SU-DHL-6 (cell line): ENCODE data around the gene SLC26A6.

Experiments used
- H2AFZ ChIP-seq: fragments of 200-600 bp; sonication (generic); 2 replicates; pipeline ENCODE4 v1.6.1; 2014; ENCODE audit warnings: low read depth, mild to moderate bottlenecking, moderate library complexity, mixed read lengths, antibody characterized with exemption, low read length; ENCODE audit not compliant: severe bottlenecking
- H3F3A ChIP-seq: fragments of 200-600 bp; shearing (Covaris generic); 2 replicates; pipeline ENCODE4 v1.6.0; 2016; ENCODE audit warnings: antibody characterized with exemption, mild to moderate bottlenecking; ENCODE audit not compliant: insufficient read depth
- H3K27ac ChIP-seq: fragments of 200-600 bp; sonication (generic); 2 replicates; pipeline ENCODE4 v1.5.1; 2016; ENCODE audit warnings: low read depth, mild to moderate bottlenecking, low read length, moderate library complexity, mixed read lengths
- H3K27me3 ChIP-seq: fragments of 200-600 bp; sonication (generic), shearing (Covaris generic); 2 replicates; pipeline ENCODE4 v1.6.0; 2014; ENCODE audit warnings: mild to moderate bottlenecking, low read length
- H3K36me3 ChIP-seq: fragments of 200-600 bp; sonication (generic); 2 replicates; pipeline ENCODE4 v1.6.1; 2014; ENCODE audit warnings: mild to moderate bottlenecking, low read length, mixed read lengths
- H3K4me2 ChIP-seq: fragments of 300-600, 200-600 bp; shearing (Covaris generic), sonication (generic); 2 replicates; pipeline ENCODE4 v1.6.0; 2014; ENCODE audit warnings: low read length, low read depth, mild to moderate bottlenecking; ENCODE audit not compliant: poor library complexity, severe bottlenecking
- H3K4me3 ChIP-seq: fragments of 200-600 bp; sonication (generic); 2 replicates; pipeline ENCODE4 v1.5.1; 2014; ENCODE audit warnings: antibody characterized with exemption, low read length, mild to moderate bottlenecking, mixed read lengths; ENCODE audit not compliant: insufficient read depth, poor library complexity, severe bottlenecking
- H3K79me2 ChIP-seq: fragments of 200-600 bp; sonication (generic); 2 replicates; pipeline ENCODE4 v1.6.1; 2014; ENCODE audit warnings: mild to moderate bottlenecking, low read length, moderate library complexity; ENCODE audit not compliant: insufficient read depth
- H3K9ac ChIP-seq: fragments of 200-600 bp; sonication (generic); 2 replicates; pipeline ENCODE4 v1.7.0; 2014; ENCODE audit warnings: mild to moderate bottlenecking, low read length
- H3K9me2 ChIP-seq: fragments of 200-600 bp; sonication (generic); replicated peaks from 2 replicates; pipeline ENCODE4 v1.6.1; 2014; ENCODE audit warnings: low read length; ENCODE audit not compliant: insufficient read depth
- H3K9me3 ChIP-seq: fragments of 200-600 bp; sonication (generic); 2 replicates; pipeline ENCODE4 v1.6.1; 2014; ENCODE audit warnings: low read length, mixed read lengths; ENCODE audit not compliant: insufficient read depth
- H4K20me1 ChIP-seq: fragments of 200-600 bp; sonication (generic); 2 replicates; pipeline ENCODE4 v1.6.1; 2014; ENCODE audit warnings: low read depth, mild to moderate bottlenecking, antibody characterized with exemption, low read length, moderate library complexity, mixed read lengths
- EZH2phosphoT487 ChIP-seq: fragments of 200-600 bp; sonication (generic), shearing (Covaris generic); conservative IDR thresholded peaks from 2 replicates; pipeline ENCODE4 v1.6.1; 2018; ENCODE audit warnings: mild to moderate bottlenecking, antibody characterized with exemption, low read length, moderate library complexity, mixed read lengths
- TF ChIP-seq, protein P1 (sequence below): fragments of 200-600 bp; sonication (generic); IDR thresholded peaks from one replicate; pipeline ENCODE4 v1.5.1; 2017; ENCODE audit warnings: antibody characterized with exemption, mild to moderate bottlenecking, low read length, moderate library complexity; ENCODE audit not compliant: insufficient read depth, poor library complexity, severe bottlenecking

The SLC26A6 gene

DNA sequence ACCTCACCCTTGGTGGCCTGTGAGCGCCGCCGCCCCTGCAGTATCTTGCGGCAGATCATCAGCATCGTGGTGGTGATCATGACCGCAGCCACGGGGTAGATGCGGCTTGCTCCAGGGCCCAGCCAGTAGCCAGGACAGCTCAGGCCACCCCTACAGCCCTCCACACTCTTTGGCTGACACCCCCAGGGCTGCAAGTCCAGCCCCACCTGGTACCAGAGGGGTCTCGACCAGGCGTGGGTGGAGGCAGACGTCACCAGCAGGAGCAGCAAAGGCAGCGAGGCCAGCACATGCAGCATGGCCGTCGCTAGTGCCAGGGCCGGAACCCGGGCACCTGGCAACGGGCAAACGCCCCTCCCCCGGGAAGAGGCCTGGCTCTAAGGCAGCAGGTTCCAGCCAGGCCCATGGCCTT is 13.8 kb downstream of the SLC26A6 start, which contains the start of gene TMEM89:
Gene TMEM89 (minus strand): TSS at position 309 of the 409 bp plus-strand sequence. CDS start 13 bp downstream, at position 296.
- Histone ChIP-seq H3K9ac (no peak within 1 kb of the TSS), H2AFZ (no peak within 1 kb of the TSS), H4K20me1 (no peaks in the 10 kb centered on the region), H3F3A (no peaks in the 10 kb centered on the region), H3K27me3 (no peaks in the 10 kb centered on the region), H3K9me3 (peaks cover 11% of the 10 kb centered on the region; the same call in 1 of the 2 replicates), H3K36me3 (no peaks in the 10 kb centered on the region), H3K4me2 (no peak within 1 kb of the TSS), H3K4me3 (no peak within 1 kb of the TSS), H3K79me2 (no peaks in the 10 kb centered on the region), H3K9me2 (no peaks in the 10 kb centered on the region), H3K27ac (no peak within 1 kb of the TSS)
- TF ChIP-seq, protein P1, sequence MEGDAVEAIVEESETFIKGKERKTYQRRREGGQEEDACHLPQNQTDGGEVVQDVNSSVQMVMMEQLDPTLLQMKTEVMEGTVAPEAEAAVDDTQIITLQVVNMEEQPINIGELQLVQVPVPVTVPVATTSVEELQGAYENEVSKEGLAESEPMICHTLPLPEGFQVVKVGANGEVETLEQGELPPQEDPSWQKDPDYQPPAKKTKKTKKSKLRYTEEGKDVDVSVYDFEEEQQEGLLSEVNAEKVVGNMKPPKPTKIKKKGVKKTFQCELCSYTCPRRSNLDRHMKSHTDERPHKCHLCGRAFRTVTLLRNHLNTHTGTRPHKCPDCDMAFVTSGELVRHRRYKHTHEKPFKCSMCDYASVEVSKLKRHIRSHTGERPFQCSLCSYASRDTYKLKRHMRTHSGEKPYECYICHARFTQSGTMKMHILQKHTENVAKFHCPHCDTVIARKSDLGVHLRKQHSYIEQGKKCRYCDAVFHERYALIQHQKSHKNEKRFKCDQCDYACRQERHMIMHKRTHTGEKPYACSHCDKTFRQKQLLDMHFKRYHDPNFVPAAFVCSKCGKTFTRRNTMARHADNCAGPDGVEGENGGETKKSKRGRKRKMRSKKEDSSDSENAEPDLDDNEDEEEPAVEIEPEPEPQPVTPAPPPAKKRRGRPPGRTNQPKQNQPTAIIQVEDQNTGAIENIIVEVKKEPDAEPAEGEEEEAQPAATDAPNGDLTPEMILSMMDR: no peak
- TF ChIP-seq EZH2phosphoT487: no peak

DNA sequence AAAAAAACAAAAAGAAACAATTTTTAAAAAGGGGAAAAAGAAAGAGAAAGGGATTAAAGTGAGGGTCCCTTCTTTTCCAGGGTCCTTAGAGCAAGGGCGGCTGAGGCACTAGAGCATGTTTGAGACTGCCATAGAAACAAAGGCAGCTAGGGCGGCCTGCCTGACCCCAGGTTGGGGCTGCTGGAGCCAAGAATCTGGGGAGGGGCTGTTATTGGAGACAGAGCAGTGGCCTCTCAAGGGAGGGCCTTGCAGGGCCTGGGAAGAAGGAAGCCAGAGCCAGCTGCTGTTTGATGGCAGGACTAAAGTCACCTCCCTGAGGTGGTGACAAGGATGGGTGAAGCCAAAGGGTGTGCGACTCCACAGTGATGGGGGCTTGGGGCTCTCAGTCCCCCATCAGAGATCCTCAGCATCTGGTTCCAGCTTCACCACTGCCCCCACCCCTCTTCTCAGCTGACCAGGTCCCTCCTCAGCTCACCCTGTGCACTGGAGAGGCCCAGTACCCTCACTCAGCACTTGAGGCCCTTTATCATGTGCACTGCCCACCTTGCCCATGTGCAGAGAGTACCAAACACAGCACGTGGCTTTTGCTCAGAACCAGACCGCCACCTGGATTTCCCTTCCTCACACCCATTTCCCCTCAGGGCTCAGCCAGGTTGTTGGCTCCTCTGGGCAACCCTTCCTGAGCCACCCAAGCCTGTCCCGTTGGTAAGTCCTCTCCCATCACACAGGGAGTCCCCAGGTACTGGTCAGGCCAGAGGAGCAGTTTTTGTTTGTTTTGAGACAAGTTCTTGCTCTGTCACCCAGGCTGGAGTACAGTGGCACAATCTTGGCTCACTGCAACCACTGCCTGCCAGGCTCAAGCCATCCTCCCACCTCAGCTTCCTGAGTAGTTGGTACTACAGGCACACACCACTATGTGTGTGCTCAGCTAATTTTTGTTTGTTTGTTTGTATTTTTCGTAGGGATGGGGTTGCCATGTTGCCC is 15.4 kb downstream of the SLC26A6 start:
- Histone ChIP-seq H3K9ac (no peak overlapping the region), H3K36me3 (no peaks in the 10 kb centered on the region), H3K79me2 (no peaks in the 10 kb centered on the region), H4K20me1 (no peaks in the 10 kb centered on the region), H3K4me2 (no peak overlapping the region), H3K27me3 (no peaks in the 10 kb centered on the region), H3K27ac (no peak overlapping the region), H3K9me2 (no peaks in the 10 kb centered on the region), H3K9me3 (peaks cover 11% of the 10 kb centered on the region; the same call in 1 of the 2 replicates), H3K4me3 (no peak overlapping the region), H2AFZ (no peak overlapping the region), H3F3A (no peaks in the 10 kb centered on the region)
- TF ChIP-seq, protein P1: no peak
- TF ChIP-seq EZH2phosphoT487: no peak

DNA sequence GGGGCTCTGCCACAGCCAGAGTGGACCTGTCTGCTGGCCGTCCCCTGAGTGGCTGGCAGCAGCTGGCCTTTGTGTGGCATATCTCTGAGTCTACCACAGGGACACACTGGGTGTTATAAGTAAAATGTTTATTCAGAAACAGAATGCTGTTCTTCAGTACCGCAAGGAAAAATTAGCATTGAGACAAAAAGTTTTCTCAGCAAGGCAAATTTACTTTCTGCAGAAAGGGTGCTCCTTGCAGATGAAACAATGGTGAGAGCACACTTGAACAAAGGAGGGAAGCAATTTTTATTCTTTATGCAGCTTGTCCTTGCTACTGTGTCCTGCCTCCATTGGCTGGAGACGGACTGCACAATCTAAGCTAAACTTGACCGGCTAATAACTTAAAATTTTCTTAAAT is 17.7 kb downstream of the SLC26A6 start:
- Histone ChIP-seq H3K27me3 (no peaks in the 10 kb centered on the region), H2AFZ (no peak overlapping the region)
- TF ChIP-seq, protein P1: no peak
- no peak for TF ChIP-seq EZH2phosphoT487

More for the DNA sequence above, 17.7 kb downstream of the SLC26A6 start:
- Histone ChIP-seq H3K36me3 (no peaks in the 10 kb centered on the region), H3K4me3 (no peak overlapping the region), H3K9ac (no peak overlapping the region), H3K9me3 (peaks cover 11% of the 10 kb centered on the region; the same call in 1 of the 2 replicates), H3F3A (no peaks in the 10 kb centered on the region), H4K20me1 (no peaks in the 10 kb centered on the region), H3K4me2 (no peak overlapping the region), H3K79me2 (no peaks in the 10 kb centered on the region), H3K9me2 (no peaks in the 10 kb centered on the region), H3K27ac (no peak overlapping the region)
